K562 (cell line): ENCODE data around the gene LIMS2. TPM values are rescaled to one million over a fixed set of nuclear protein-coding genes. Genes with fewer than 3 reads are reported as not detected.
A peak's percentile ranks its signal among the peaks of the same experiment; 100 is the strongest.

ENCODE experiments used
- ATAC-seq: fragments of 200-7000 bp; cut with Tn5 transposase; 3 replicates; pipeline ENCODE4 v1.9.1; 2020; ENCODE audit warnings: moderate library complexity
- BruUV-seq: library from RNA; stranded (reverse); fragments of 400-500 nt; replicated peaks from 2 replicates; lab custom pipeline; 2021; lab: Mats Ljungman, UMichigan
- CTCF ChIA-PET: fragments of 300-600 bp; formaldehyde crosslinking; extraction: SDS; loops from one replicate; lab custom pipeline; 2021; ENCODE audit warnings: low intra/inter-chr PET ratio; lab: Yijun Ruan, JAX
- POLR2A ChIA-PET: fragments of 300-600, 350-650 bp; sonication (Branson Sonifier 250); formaldehyde crosslinking; extraction: SDS; loops from one replicate; lab custom pipeline; 2021; ENCODE audit warnings: antibody characterized with exemption, inconsistent platforms; lab: Yijun Ruan, JAX
- DNase-seq, 4 experiments: peaks; one replicate each; pipeline versions ENCODE4 v3.0.0 to v3.0.0-alpha.2; 2011 to 2018; ENCODE audit warnings: low spot score in 3 of 4, mixed read lengths in 3 of 4; ENCODE audit errors: extremely low read depth in 1 of 4
- FAIRE-seq: peaks from 2 replicates; lab custom pipeline; 2011; peaks lifted over from hg19 to GRCh38; lab: Jason Lieb, UNC
- H2AFZ ChIP-seq: 2 replicates; pipeline ENCODE4 v1.6.0; 2011; ENCODE audit warnings: low read depth, low read length, control low read depth, inconsistent platforms
- H3K27ac ChIP-seq: fragments of 200-600 bp; 3 replicates; pipeline ENCODE4 v1.8.0; 2011; ENCODE audit warnings: low read depth, mild to moderate bottlenecking, control low read depth, inconsistent platforms, low read length, moderate library complexity, mixed read lengths; ENCODE audit errors: extremely low read depth
- H3K27me3 ChIP-seq, 2 experiments: fragments of 300-600 bp in 1 of 2; 2 replicates in 1 of 2; 3 replicates in 1 of 2; pipeline versions ENCODE4 v1.6.0 to v1.8.0; 2011; ENCODE audit warnings: inconsistent platforms in 2 of 2, low read length in 2 of 2, mild to moderate bottlenecking in 1 of 2, mixed read lengths in 1 of 2, moderate library complexity in 1 of 2; ENCODE audit not compliant: control insufficient read depth in 2 of 2, insufficient read depth in 2 of 2
- H3K36me3 ChIP-seq: fragments of 300-600 bp; 3 replicates; pipeline ENCODE4 v1.8.0; 2011; ENCODE audit warnings: mild to moderate bottlenecking, low read length, inconsistent platforms; ENCODE audit not compliant: control insufficient read depth, insufficient read depth
- H3K4me1 ChIP-seq, 2 experiments: fragments of 200-600 bp in 1 of 2; replicated peaks in 1 of 2; 2 replicates in 1 of 2; 3 replicates in 1 of 2; pipeline versions ENCODE4 v1.5.1 to v1.8.0; 2011; ENCODE audit warnings: inconsistent platforms in 2 of 2, low read length in 2 of 2, mild to moderate bottlenecking in 1 of 2, mixed read lengths in 1 of 2, moderate library complexity in 1 of 2; ENCODE audit not compliant: control insufficient read depth in 2 of 2, insufficient read depth in 2 of 2
- H3K4me2 ChIP-seq: 2 replicates; pipeline ENCODE4 v1.6.1; 2011; ENCODE audit warnings: low read length, control low read depth, inconsistent platforms, mixed read lengths; ENCODE audit not compliant: insufficient read depth
- H3K4me3 ChIP-seq: fragments of 200-600 bp; sonication (generic), shearing (Covaris generic); 2 replicates; pipeline ENCODE4 v1.5.1; 2016; ENCODE audit warnings: control low read depth, inconsistent platforms
- H3K79me2 ChIP-seq: fragments of 200-600 bp; 3 replicates; pipeline ENCODE4 v1.8.0; 2011; ENCODE audit warnings: low read length, inconsistent platforms; ENCODE audit not compliant: control insufficient read depth, insufficient read depth
- H3K9ac ChIP-seq, 2 experiments: 2 replicates each; pipeline versions ENCODE4 v1.6.0 to v1.6.1; 2011; ENCODE audit warnings: low read depth in 2 of 2, low read length in 2 of 2, control low read depth in 1 of 2, inconsistent platforms in 1 of 2, mild to moderate bottlenecking in 1 of 2, mixed read lengths in 1 of 2; ENCODE audit not compliant: insufficient read depth in 1 of 2
- H3K9me1 ChIP-seq: one replicate; pipeline ENCODE4 v1.6.0; 2011; ENCODE audit warnings: inconsistent platforms, mild to moderate bottlenecking, low read length, moderate library complexity; ENCODE audit not compliant: control insufficient read depth, insufficient read depth
- H3K9me3 ChIP-seq: replicated peaks from 2 replicates; pipeline ENCODE4 v1.5.1; 2011; ENCODE audit warnings: low read depth, low read length, inconsistent platforms; ENCODE audit not compliant: control insufficient read depth, insufficient read depth
- H4K20me1 ChIP-seq: replicated peaks from 2 replicates; pipeline ENCODE4 v1.6.1; 2011; ENCODE audit warnings: low read length, inconsistent platforms, mixed read lengths; ENCODE audit not compliant: control insufficient read depth, insufficient read depth
- CC2D1A ChIP-seq: fragments of 450-650 bp; IDR thresholded peaks from 2 replicates; pipeline ENCODE4 v1.6.1; 2017; ENCODE audit warnings: mild to moderate bottlenecking
- CHD4 ChIP-seq: fragments of 200-600 bp; sonication (generic); IDR thresholded peaks from 3 replicates; pipeline ENCODE4 v1.6.1; 2012; ENCODE audit warnings: low read depth, mild to moderate bottlenecking, mixed read lengths, low read length, inconsistent platforms; ENCODE audit not compliant: insufficient read depth, insufficient replicate concordance, poor library complexity, severe bottlenecking
- MCM5 ChIP-seq: fragments of 450-650 bp; IDR thresholded peaks from 2 replicates; pipeline ENCODE4 v1.6.1; 2016; ENCODE audit warnings: low read depth
- PHTF2 ChIP-seq: fragments of 250-450 bp; sonication (Bioruptor Pico); IDR thresholded peaks from 2 replicates; pipeline ENCODE4 v1.5.0; 2021; ENCODE audit warnings: mild to moderate bottlenecking
- POLR2A ChIP-seq: fragments of 450-650 bp; conservative IDR thresholded peaks from 2 replicates; pipeline ENCODE4 v1.6.1; 2016
- SMARCA5 ChIP-seq: fragments of 450-650 bp; IDR thresholded peaks from 2 replicates; pipeline ENCODE4 v1.6.1; 2016
- SMARCE1 ChIP-seq: fragments of 450-650 bp; IDR thresholded peaks from 2 replicates; pipeline ENCODE4 v1.7.1; 2016; ENCODE audit warnings: mild to moderate bottlenecking
- SRSF1 ChIP-seq: fragments of 200-400 bp; formaldehyde crosslinking; IDR thresholded peaks from 2 replicates; pipeline ENCODE4 v1.6.1; 2017; ENCODE audit warnings: mild to moderate bottlenecking, low read depth, low read length, moderate library complexity
- ZFP1 ChIP-seq: fragments of 450-650 bp; formaldehyde crosslinking; IDR thresholded peaks from 2 replicates; pipeline ENCODE4 v1.4.0; 2020; ENCODE audit warnings: mild to moderate bottlenecking, mixed read lengths
- WGBS: fragments of 100-300 bp; shearing (Covaris generic); methylation state at CpG from one replicate; pipeline ENCODE4 v1.1.6; 2016; ENCODE audit warnings: low coverage, mixed read lengths; ENCODE audit not compliant: insufficient coverage; ENCODE audit errors: missing lambda C conversion rate; 5-methylcytosine and 5-hydroxymethylcytosine counted together
- in situ Hi-C: fragments of 300-500 bp; cut with MboI; formaldehyde crosslinking; loops from 4 replicates; pipeline ENCODE4 v1.15.0; 2018; ENCODE audit warnings: inconsistent platforms, mixed read lengths
- intact Hi-C: fragments of 100-400 bp; cut with micrococcal nuclease; formaldehyde crosslinking; loops from 2 replicates; pipeline ENCODE4 v1.14.2; 2022
- polyA plus RNA-seq, 8 experiments: library from polyadenylated mRNA; depleted of rRNA in 4 of 8; stranded (reverse) in 5 of 8; unstranded in 3 of 8; fragments of >200 nt; fragmentation: Nextera tagmentation in 2 of 8; fragmentation: Illumina TruSeq in 1 of 8; extraction: Ambion mirVana in 2 of 8; extraction: Trizol in 1 of 8; gene quantifications; 2 replicates each; pipeline versions ENCODE4 v1.2.1 to v1.2.3, GENCODE V29; 2011 to 2014; ENCODE audit warnings: inconsistent platforms in 1 of 8, missing spikeins in 1 of 8
- total RNA-seq, 7 experiments: library from RNA; depleted of rRNA in 6 of 7; stranded (reverse); fragments of >200 nt in 6 of 7; fragmentation: Illumina TruSeq in 2 of 7; extraction: Trizol in 2 of 7; gene quantifications; 2 replicates each; pipeline versions ENCODE4 v1.2.1 to v1.2.3, GENCODE V29; 2011 to 2021; ENCODE audit warnings: low replicate concordance in 1 of 7
- TF ChIP-seq, protein P1 (sequence below), 3 experiments: IDR thresholded peaks in 2 of 3; conservative IDR thresholded peaks in 1 of 3; 2 replicates each; pipeline ENCODE4 v1.5.1; 2011 to 2012; ENCODE audit warnings: low read length in 3 of 3, mild to moderate bottlenecking in 3 of 3, control low read depth in 2 of 3, improper control_type of control experiment in 1 of 3, inconsistent platforms in 1 of 3, low read depth in 1 of 3, mixed read lengths in 1 of 3, moderate library complexity in 1 of 3; ENCODE audit not compliant: insufficient read depth in 2 of 3
- TF ChIP-seq, protein P2 (sequence below): sonication (generic); formaldehyde crosslinking; IDR thresholded peaks from 2 replicates; pipeline ENCODE4 v1.8.1; 2023; ENCODE audit warnings: mild to moderate bottlenecking, missing genetic modification reagents
- TF ChIP-seq, protein P3 (sequence below): sonication (generic); formaldehyde crosslinking; IDR thresholded peaks from 2 replicates; pipeline ENCODE4 v1.8.0; 2022; ENCODE audit warnings: mild to moderate bottlenecking, missing genetic modification reagents, borderline replicate concordance
- TF ChIP-seq, protein P4 (sequence below): sonication (generic); IDR thresholded peaks from 2 replicates; pipeline ENCODE4 v1.6.1; 2016

LIMS2 gene
- total and polyA plus RNA-seq, 9 of the 15 experiments (the other 6 are each of a cell fraction or from before 2014, with no cell fraction given): 0.04 to 0.22 TPM; not detected in 7

DNA sequence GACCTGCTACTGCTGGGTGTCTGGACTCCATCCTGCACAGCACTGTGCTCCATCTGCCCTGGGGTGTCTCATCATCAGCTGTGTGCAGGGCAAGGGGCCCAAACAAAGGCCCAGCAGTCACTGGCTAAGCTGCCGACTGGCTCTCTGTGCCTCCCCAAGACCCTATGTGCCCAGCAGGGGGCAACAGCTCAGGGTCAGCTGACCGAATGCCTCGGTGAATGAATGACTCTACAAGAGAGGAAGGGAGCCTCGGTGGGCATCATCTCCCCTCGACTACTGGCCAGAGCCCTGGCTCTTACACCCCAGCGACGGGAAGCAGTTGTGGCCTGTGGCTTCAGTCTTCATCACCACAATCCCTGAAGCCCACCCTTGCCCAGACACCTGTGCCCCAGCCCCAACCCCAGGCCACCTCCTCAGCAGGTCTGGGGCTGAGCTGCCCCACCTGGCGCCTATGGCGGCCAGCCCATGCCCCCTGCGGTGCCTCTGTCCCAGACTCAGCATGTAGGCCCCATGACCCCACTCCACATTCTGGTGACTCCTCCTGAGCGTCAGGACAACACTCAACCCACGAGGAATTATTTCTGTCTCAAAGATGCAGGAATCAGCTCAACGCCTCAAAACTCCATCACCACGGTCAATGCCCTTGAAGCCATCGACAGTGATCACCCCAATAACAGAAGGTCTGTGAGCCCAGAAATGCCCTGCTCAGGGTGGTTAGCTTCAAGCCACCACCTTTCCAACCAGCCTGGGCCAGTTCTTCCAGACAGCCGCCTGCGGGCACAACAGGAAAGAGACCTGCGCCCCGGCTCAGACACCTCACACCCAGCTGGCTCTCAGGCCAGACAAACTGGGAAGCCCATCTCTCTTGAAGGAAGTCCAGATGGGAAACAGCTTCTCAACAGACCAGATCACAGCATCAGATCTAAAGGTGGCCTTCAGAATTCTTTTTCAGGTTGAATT, 31.0 kb downstream of the LIMS2 start:
- FAIRE-seq (no peak), DNase-seq (peak in 2 of 4 experiments; percentile 31 to 33), ATAC-seq (peak; percentile 13; the same call in 2 of the 3 replicates)
- intact Hi-C loops: loop anchor here (5.0 kb wide), 1 partner anchor 447 kb away; no protein-coding TSS in a partner anchor
- ChIA-PET POLR2A (interaction anchor here (0.6 to 1.2 kb wide), 3 partner anchors 11 to 55 kb away, joined by 3 read pairs; no protein-coding TSS in a partner anchor), CTCF (interaction anchor here (0.6 kb wide), 1 partner anchor 442 kb away, joined by 3 read pairs; no protein-coding TSS in a partner anchor)
- H3K79me2 ChIP-seq: no peaks in the 10 kb centered on the region
- no peak overlapping the region for H3K4me2 ChIP-seq
- no peak overlapping the region for H3K4me3 ChIP-seq
- H3K27me3 ChIP-seq: peaks cover 26 to 54% of the 10 kb centered on the region in 2 experiments
- no peaks in the 10 kb centered on the region for H3K9me1 ChIP-seq
- H3K27ac ChIP-seq: no peak overlapping the region
- H3K4me1 ChIP-seq: peaks cover 0 to 52% of the 10 kb centered on the region in 2 experiments; a peak in 2 of 5 replicates
- 15% methylated on average over 19 of the region's 19 CpGs for WGBS
- no peak overlapping the region for H2AFZ ChIP-seq
- no peaks in the 10 kb centered on the region for H3K9me3 ChIP-seq
- in situ Hi-C loops: no loop called here
- BruUV-seq: no TSS peak
- no peak overlapping the region for H3K9ac ChIP-seq
- no peaks in the 10 kb centered on the region for H3K36me3 ChIP-seq
- H4K20me1 ChIP-seq: no peaks in the 10 kb centered on the region; the same call in 1 of the 2 replicates
- TF ChIP-seq, protein P1, sequence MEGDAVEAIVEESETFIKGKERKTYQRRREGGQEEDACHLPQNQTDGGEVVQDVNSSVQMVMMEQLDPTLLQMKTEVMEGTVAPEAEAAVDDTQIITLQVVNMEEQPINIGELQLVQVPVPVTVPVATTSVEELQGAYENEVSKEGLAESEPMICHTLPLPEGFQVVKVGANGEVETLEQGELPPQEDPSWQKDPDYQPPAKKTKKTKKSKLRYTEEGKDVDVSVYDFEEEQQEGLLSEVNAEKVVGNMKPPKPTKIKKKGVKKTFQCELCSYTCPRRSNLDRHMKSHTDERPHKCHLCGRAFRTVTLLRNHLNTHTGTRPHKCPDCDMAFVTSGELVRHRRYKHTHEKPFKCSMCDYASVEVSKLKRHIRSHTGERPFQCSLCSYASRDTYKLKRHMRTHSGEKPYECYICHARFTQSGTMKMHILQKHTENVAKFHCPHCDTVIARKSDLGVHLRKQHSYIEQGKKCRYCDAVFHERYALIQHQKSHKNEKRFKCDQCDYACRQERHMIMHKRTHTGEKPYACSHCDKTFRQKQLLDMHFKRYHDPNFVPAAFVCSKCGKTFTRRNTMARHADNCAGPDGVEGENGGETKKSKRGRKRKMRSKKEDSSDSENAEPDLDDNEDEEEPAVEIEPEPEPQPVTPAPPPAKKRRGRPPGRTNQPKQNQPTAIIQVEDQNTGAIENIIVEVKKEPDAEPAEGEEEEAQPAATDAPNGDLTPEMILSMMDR (IDR thresholded peaks at IDR 0.05 in 2 of 3, conservative IDR thresholded peaks at IDR 0.05 in 1 of 3; ENCODE audit: insufficient read depth in 2 of 3, low read depth in 1 of 3, low read length in 3 of 3): peak in 2 of 3 experiments; percentile 9 to 23; a peak in 2 of 6 replicates
- TF ChIP-seq CHD4 (no peak), SMARCE1 (no peak), SMARCA5 (no peak), MCM5 (no peak), ZFP1 (no peak), SRSF1 (no peak), CC2D1A (no peak), PHTF2 (CRISPR knock-in tag) (no peak), POLR2A (no peak)
- TF ChIP-seq, protein P2, sequence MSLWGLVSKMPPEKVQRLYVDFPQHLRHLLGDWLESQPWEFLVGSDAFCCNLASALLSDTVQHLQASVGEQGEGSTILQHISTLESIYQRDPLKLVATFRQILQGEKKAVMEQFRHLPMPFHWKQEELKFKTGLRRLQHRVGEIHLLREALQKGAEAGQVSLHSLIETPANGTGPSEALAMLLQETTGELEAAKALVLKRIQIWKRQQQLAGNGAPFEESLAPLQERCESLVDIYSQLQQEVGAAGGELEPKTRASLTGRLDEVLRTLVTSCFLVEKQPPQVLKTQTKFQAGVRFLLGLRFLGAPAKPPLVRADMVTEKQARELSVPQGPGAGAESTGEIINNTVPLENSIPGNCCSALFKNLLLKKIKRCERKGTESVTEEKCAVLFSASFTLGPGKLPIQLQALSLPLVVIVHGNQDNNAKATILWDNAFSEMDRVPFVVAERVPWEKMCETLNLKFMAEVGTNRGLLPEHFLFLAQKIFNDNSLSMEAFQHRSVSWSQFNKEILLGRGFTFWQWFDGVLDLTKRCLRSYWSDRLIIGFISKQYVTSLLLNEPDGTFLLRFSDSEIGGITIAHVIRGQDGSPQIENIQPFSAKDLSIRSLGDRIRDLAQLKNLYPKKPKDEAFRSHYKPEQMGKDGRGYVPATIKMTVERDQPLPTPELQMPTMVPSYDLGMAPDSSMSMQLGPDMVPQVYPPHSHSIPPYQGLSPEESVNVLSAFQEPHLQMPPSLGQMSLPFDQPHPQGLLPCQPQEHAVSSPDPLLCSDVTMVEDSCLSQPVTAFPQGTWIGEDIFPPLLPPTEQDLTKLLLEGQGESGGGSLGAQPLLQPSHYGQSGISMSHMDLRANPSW (CRISPR knock-in tag): no peak
- TF ChIP-seq, protein P3, sequence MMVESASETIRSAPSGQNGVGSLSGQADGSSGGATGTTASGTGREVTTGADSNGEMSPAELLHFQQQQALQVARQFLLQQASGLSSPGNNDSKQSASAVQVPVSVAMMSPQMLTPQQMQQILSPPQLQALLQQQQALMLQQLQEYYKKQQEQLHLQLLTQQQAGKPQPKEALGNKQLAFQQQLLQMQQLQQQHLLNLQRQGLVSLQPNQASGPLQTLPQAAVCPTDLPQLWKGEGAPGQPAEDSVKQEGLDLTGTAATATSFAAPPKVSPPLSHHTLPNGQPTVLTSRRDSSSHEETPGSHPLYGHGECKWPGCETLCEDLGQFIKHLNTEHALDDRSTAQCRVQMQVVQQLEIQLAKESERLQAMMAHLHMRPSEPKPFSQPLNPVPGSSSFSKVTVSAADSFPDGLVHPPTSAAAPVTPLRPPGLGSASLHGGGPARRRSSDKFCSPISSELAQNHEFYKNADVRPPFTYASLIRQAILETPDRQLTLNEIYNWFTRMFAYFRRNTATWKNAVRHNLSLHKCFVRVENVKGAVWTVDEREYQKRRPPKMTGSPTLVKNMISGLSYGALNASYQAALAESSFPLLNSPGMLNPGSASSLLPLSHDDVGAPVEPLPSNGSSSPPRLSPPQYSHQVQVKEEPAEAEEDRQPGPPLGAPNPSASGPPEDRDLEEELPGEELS (CRISPR knock-in tag): no peak
- TF ChIP-seq, protein P4, sequence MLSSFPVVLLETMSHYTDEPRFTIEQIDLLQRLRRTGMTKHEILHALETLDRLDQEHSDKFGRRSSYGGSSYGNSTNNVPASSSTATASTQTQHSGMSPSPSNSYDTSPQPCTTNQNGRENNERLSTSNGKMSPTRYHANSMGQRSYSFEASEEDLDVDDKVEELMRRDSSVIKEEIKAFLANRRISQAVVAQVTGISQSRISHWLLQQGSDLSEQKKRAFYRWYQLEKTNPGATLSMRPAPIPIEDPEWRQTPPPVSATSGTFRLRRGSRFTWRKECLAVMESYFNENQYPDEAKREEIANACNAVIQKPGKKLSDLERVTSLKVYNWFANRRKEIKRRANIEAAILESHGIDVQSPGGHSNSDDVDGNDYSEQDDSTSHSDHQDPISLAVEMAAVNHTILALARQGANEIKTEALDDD: no peak
